ENCODE results near the gene SMCO4.

DNA sequence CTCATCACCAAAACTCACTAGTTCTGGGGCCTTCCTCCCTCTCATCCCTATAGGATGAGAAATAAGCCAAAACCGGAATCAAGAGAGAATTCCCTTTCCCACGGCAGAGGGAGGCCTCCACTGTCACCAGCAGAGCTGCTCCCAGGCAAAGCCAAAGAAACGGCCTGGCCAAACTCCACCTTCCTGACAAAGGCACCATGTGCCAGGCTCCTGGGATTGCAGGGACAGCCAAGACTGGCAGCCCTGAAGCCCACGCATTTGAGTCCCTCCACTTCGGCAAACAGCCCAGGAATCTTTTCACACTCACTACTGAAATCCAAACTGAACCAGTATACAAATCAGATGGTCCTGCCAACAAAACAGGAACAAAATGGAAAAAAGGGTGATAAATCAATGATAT lies 6.1 kb downstream of the SMCO4 start:
- TF ChIP-seq, protein P1, sequence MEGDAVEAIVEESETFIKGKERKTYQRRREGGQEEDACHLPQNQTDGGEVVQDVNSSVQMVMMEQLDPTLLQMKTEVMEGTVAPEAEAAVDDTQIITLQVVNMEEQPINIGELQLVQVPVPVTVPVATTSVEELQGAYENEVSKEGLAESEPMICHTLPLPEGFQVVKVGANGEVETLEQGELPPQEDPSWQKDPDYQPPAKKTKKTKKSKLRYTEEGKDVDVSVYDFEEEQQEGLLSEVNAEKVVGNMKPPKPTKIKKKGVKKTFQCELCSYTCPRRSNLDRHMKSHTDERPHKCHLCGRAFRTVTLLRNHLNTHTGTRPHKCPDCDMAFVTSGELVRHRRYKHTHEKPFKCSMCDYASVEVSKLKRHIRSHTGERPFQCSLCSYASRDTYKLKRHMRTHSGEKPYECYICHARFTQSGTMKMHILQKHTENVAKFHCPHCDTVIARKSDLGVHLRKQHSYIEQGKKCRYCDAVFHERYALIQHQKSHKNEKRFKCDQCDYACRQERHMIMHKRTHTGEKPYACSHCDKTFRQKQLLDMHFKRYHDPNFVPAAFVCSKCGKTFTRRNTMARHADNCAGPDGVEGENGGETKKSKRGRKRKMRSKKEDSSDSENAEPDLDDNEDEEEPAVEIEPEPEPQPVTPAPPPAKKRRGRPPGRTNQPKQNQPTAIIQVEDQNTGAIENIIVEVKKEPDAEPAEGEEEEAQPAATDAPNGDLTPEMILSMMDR (IDR thresholded peaks at IDR 0.05) = no peak
- TF ChIP-seq, protein P2, sequence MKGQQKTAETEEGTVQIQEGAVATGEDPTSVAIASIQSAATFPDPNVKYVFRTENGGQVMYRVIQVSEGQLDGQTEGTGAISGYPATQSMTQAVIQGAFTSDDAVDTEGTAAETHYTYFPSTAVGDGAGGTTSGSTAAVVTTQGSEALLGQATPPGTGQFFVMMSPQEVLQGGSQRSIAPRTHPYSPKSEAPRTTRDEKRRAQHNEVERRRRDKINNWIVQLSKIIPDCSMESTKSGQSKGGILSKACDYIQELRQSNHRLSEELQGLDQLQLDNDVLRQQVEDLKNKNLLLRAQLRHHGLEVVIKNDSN (CRISPR knock-in tag; IDR thresholded peaks at IDR 0.05) = no peak
- TF ChIP-seq GRHL2 (CRISPR knock-in tag; IDR thresholded peaks at IDR 0.05; ENCODE audit: insufficient replicate concordance, severe bottlenecking) = no peak
- TF ChIP-seq, protein P3, sequence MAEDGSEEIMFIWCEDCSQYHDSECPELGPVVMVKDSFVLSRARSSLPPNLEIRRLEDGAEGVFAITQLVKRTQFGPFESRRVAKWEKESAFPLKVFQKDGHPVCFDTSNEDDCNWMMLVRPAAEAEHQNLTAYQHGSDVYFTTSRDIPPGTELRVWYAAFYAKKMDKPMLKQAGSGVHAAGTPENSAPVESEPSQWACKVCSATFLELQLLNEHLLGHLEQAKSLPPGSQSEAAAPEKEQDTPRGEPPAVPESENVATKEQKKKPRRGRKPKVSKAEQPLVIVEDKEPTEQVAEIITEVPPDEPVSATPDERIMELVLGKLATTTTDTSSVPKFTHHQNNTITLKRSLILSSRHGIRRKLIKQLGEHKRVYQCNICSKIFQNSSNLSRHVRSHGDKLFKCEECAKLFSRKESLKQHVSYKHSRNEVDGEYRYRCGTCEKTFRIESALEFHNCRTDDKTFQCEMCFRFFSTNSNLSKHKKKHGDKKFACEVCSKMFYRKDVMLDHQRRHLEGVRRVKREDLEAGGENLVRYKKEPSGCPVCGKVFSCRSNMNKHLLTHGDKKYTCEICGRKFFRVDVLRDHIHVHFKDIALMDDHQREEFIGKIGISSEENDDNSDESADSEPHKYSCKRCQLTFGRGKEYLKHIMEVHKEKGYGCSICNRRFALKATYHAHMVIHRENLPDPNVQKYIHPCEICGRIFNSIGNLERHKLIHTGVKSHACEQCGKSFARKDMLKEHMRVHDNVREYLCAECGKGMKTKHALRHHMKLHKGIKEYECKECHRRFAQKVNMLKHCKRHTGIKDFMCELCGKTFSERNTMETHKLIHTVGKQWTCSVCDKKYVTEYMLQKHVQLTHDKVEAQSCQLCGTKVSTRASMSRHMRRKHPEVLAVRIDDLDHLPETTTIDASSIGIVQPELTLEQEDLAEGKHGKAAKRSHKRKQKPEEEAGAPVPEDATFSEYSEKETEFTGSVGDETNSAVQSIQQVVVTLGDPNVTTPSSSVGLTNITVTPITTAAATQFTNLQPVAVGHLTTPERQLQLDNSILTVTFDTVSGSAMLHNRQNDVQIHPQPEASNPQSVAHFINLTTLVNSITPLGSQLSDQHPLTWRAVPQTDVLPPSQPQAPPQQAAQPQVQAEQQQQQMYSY (CRISPR knock-in tag; IDR thresholded peaks at IDR 0.05) = peak; percentile 33; the same call in 1 of the 2 replicates
- TF ChIP-seq, protein P4, sequence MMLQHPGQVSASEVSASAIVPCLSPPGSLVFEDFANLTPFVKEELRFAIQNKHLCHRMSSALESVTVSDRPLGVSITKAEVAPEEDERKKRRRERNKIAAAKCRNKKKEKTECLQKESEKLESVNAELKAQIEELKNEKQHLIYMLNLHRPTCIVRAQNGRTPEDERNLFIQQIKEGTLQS (CRISPR knock-in tag; conservative IDR thresholded peaks at IDR 0.05) = no peak
- TF ChIP-seq, protein P5, sequence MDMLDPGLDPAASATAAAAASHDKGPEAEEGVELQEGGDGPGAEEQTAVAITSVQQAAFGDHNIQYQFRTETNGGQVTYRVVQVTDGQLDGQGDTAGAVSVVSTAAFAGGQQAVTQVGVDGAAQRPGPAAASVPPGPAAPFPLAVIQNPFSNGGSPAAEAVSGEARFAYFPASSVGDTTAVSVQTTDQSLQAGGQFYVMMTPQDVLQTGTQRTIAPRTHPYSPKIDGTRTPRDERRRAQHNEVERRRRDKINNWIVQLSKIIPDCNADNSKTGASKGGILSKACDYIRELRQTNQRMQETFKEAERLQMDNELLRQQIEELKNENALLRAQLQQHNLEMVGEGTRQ (CRISPR knock-in tag; IDR thresholded peaks at IDR 0.05) = no peak
- TF ChIP-seq ETV6 (CRISPR knock-in tag; IDR thresholded peaks at IDR 0.05) = no peak
- TF ChIP-seq TEAD1 (CRISPR knock-in tag; IDR thresholded peaks at IDR 0.05) = no peak

All from WTC11 (cell line).